Measurements from ENCODE around the gene MAN2A1. TPM values are rescaled to one million over a fixed set of nuclear protein-coding genes. Genes with fewer than 3 reads are reported as not detected.

MAN2A1 gene
- total and polyA plus RNA-seq, 2 experiments from 2014 or later, result 32.5 to 129 TPM

GRCh38 chr5:109753279-109753678, 63.6 kb downstream of the MAN2A1 start:
- Mint-ChIP-seq H3K36me3 (ENCODE audit: low read depth) (peaks cover 24% of the 10 kb centered on the region), H3K4me1 (peaks cover 7% of the 10 kb centered on the region; the same call in 2 of the 3 replicates), H3K27ac (no peak overlapping the region), H3K9me3 (no peaks in the 10 kb centered on the region), H3K27me3 (ENCODE audit: insufficient read depth, low read depth, poor library complexity) (no peaks in the 10 kb centered on the region), H3K4me3 (no peak overlapping the region)
- Histone ChIP-seq H3K27me3 (ENCODE audit: insufficient read depth) (no peaks in the 10 kb centered on the region), H3K9me2 (ENCODE audit: insufficient read depth) (no peaks in the 10 kb centered on the region), H3K4me2 (no peak overlapping the region), H2AFZ (no peak overlapping the region), H3K36me3 (ENCODE audit: insufficient read depth) (0 out of 2 replicates have a peak, but pooled peaks cover 3% of the 10 kb centered on the region), H3K4me1 (ENCODE audit: insufficient read depth) (no peaks in the 10 kb centered on the region), H3K4me3 (no peak overlapping the region), H4K20me1 (replicated peaks; ENCODE audit: insufficient read depth) (0 out of 2 replicates have a peak, but pooled peaks cover 3% of the 10 kb centered on the region), H3K27ac (ENCODE audit: low read depth) (no peak overlapping the region), H3F3A (replicated peaks; ENCODE audit: low read depth) (no peaks in the 10 kb centered on the region), H3K79me2 (replicated peaks; ENCODE audit: insufficient read depth) (peaks cover 69% of the 10 kb centered on the region)
- ATAC-seq, result no peak
- TF ChIP-seq ETS1 (IDR thresholded peaks at IDR 0.05) (no peak), POLR2AphosphoS5 (IDR thresholded peaks at IDR 0.05; ENCODE audit: low read depth) (no peak), ZNF462 (CRISPR knock-in tag; IDR thresholded peaks at IDR 0.05) (no peak), EZH2 (IDR thresholded peaks at IDR 0.05; ENCODE audit: low read depth, unreplicated experiment) (no peak), JUNB (IDR thresholded peaks at IDR 0.05; ENCODE audit: unreplicated experiment) (no peak), CREB1 (CRISPR knock-in tag; IDR thresholded peaks at IDR 0.05; ENCODE audit: low read depth) (no peak), EZH2phosphoT487 (IDR thresholded peaks at IDR 0.05; ENCODE audit: unreplicated experiment) (no peak), CTCF (conservative IDR thresholded peaks at IDR 0.05; ENCODE audit: low read depth in 2 of 2) (no peak), ZNF331 (CRISPR knock-in tag; IDR thresholded peaks at IDR 0.05; ENCODE audit: low read depth) (no peak), STAT1 (IDR thresholded peaks at IDR 0.05; ENCODE audit: unreplicated experiment) (no peak), REST (IDR thresholded peaks at IDR 0.05; ENCODE audit: unreplicated experiment) (no peak), ZNF114 (CRISPR knock-in tag; IDR thresholded peaks at IDR 0.05) (no peak)
- DNase-seq (ENCODE audit: low spot score), result no peak
